K562 (cell line): Measurements from ENCODE around the gene APC2. TPM values are rescaled to one million over a fixed set of nuclear protein-coding genes. Genes with fewer than 3 reads are reported as not detected.

Source experiments
- ASH1L ChIP-seq: fragments of 450-650 bp; IDR thresholded peaks from 2 replicates; pipeline ENCODE4 v1.6.1; 2018; ENCODE audit warnings: borderline replicate concordance, mild to moderate bottlenecking, low read depth; ENCODE audit not compliant: partially characterized antibody
- ATF1 ChIP-seq, 2 experiments: fragments of 450-650 bp in 1 of 2; IDR thresholded peaks; 2 replicates each; pipeline ENCODE4 v1.6.1; 2016; ENCODE audit warnings: missing compliant biosample characterization in 1 of 2, missing genetic modification characterization in 1 of 2
- ATF6 ChIP-seq: sonication (generic); formaldehyde crosslinking; IDR thresholded peaks from 2 replicates; pipeline ENCODE4 v1.4.0; 2020; ENCODE audit warnings: mild to moderate bottlenecking, missing genetic modification reagents
- ATF7 ChIP-seq: fragments of 450-650 bp; IDR thresholded peaks from 2 replicates; pipeline ENCODE4 v1.7.1; 2014; ENCODE audit warnings: mild to moderate bottlenecking, moderate library complexity
- CSDE1 ChIP-seq, 2 experiments: fragments of 450-650 bp; IDR thresholded peaks; 2 replicates each; pipeline ENCODE4 v1.6.1; 2016; ENCODE audit warnings: mild to moderate bottlenecking in 1 of 2
- HOMEZ ChIP-seq: fragments of 250-450 bp; sonication (Bioruptor Pico); IDR thresholded peaks from 2 replicates; pipeline ENCODE4 v1.4.0; 2020; ENCODE audit warnings: mild to moderate bottlenecking, moderate library complexity
- MTA3 ChIP-seq: fragments of 450-650 bp; formaldehyde crosslinking; IDR thresholded peaks from 2 replicates; pipeline ENCODE4 v1.6.1; 2017; ENCODE audit warnings: mild to moderate bottlenecking, borderline replicate concordance
- POLR2G ChIP-seq: fragments of 200-400 bp; formaldehyde crosslinking; IDR thresholded peaks from 2 replicates; pipeline ENCODE4 v1.6.1; 2017; ENCODE audit warnings: low read depth, mild to moderate bottlenecking, antibody characterized with exemption, low read length, moderate library complexity
- RFX1 ChIP-seq: fragments of 450-650 bp; IDR thresholded peaks from 2 replicates; pipeline ENCODE4 v1.6.1; 2016; ENCODE audit warnings: mild to moderate bottlenecking, moderate library complexity
- SP2 ChIP-seq: IDR thresholded peaks from 2 replicates; pipeline ENCODE4 v1.6.1; 2011; ENCODE audit warnings: mild to moderate bottlenecking, low read depth, low read length, moderate library complexity; ENCODE audit not compliant: poor library complexity, severe bottlenecking; ENCODE audit errors: extremely low read depth
- TFE3 ChIP-seq: fragments of 450-650 bp; formaldehyde crosslinking; IDR thresholded peaks from 2 replicates; pipeline ENCODE4 v1.4.0; 2020; ENCODE audit warnings: mild to moderate bottlenecking, mixed read lengths
- ZNF263 ChIP-seq: sonication (generic); formaldehyde crosslinking; IDR thresholded peaks from 2 replicates; pipeline ENCODE4 v1.8.0; 2022; ENCODE audit warnings: mild to moderate bottlenecking, missing genetic modification reagents, borderline replicate concordance
- ZNF561 ChIP-seq: fragments of 450-650 bp; formaldehyde crosslinking; conservative IDR thresholded peaks from 2 replicates; pipeline ENCODE4 v1.4.0; 2020; ENCODE audit warnings: mild to moderate bottlenecking, moderate library complexity
- ZNF589 ChIP-seq: fragments of 200-800 bp; sonication (Bioruptor generic); IDR thresholded peaks from 2 replicates; pipeline ENCODE4 v1.6.1; 2016; ENCODE audit warnings: low read depth, missing genetic modification characterization, missing compliant biosample characterization
- polyA plus RNA-seq, 8 experiments: library from polyadenylated mRNA; depleted of rRNA in 4 of 8; stranded (reverse) in 5 of 8; unstranded in 3 of 8; fragments of >200 nt; fragmentation: Nextera tagmentation in 2 of 8; fragmentation: Illumina TruSeq in 1 of 8; extraction: Ambion mirVana in 2 of 8; extraction: Trizol in 1 of 8; gene quantifications; 2 replicates each; pipeline versions ENCODE4 v1.2.1 to v1.2.3, GENCODE V29; 2011 to 2014; ENCODE audit warnings: inconsistent platforms in 1 of 8, missing spikeins in 1 of 8
- total RNA-seq, 7 experiments: library from RNA; depleted of rRNA in 6 of 7; stranded (reverse); fragments of >200 nt in 6 of 7; fragmentation: Illumina TruSeq in 2 of 7; extraction: Trizol in 2 of 7; gene quantifications; 2 replicates each; pipeline versions ENCODE4 v1.2.1 to v1.2.3, GENCODE V29; 2011 to 2021; ENCODE audit warnings: low replicate concordance in 1 of 7

APC2 gene
- total and polyA plus RNA-seq, 9 of the 15 experiments (the other 6 are each of a cell fraction or from before 2014, with no cell fraction given), result 0.01 to 0.40 (median 0.05) TPM; not detected in 3

- TF ChIP-seq ZNF589 (CRISPR knock-in tag), result no peak
- TF ChIP-seq CSDE1 (IDR thresholded peaks at IDR 0.05), result peak in 1 of 2 experiments; percentile 60; a peak in 1 of 4 replicates
- no peak for TF ChIP-seq ZNF561 (CRISPR knock-in tag)
- TF ChIP-seq ATF7, result peak; percentile 54
- TF ChIP-seq TFE3 (CRISPR knock-in tag), result no peak
- no peak for TF ChIP-seq ATF1 (CRISPR knock-in tag; IDR thresholded peaks at IDR 0.05)
- 0 out of 2 replicates have a peak, but pooled peaks have one; percentile 32 for TF ChIP-seq ATF1 (tag; IDR thresholded peaks at IDR 0.05)
- peak; percentile 86 for TF ChIP-seq ZNF263 (CRISPR knock-in tag)
- peak; percentile 12 for TF ChIP-seq SP2
- no peak for TF ChIP-seq HOMEZ (CRISPR knock-in tag)
- TF ChIP-seq MTA3, result peak; percentile 16; the same call in 1 of the 2 replicates
- peak; percentile 81; the same call in 1 of the 2 replicates for TF ChIP-seq RFX1
- TF ChIP-seq ATF6 (CRISPR knock-in tag), result no peak
- peak; percentile 23 for TF ChIP-seq ASH1L
- TF ChIP-seq POLR2G, result peak; percentile 37; the same call in 1 of the 2 replicates
Observed at GRCh38 chr19:1449467-1450442, at the start of gene APC2 (continued).
